HG02973 (cell line): ENCODE results near the gene ZCCHC7.
"Not testable (repeated sequence)": the region's sequence is repeated elsewhere in the genome, so short reads cannot be mapped to it uniquely, and the experiment has no call there.

ENCODE experiments used
- ATAC-seq: cut with Tn5 transposase; IDR thresholded peaks from one replicate; pipeline ENCODE4 v1.9.1; 2021; ENCODE audit warnings: moderate library complexity; ENCODE audit not compliant: unreplicated experiment

ZCCHC7 gene

GRCh38 chr9:37390759-37391158 lies 270.4 kb downstream of the ZCCHC7 start:
- peak; percentile 88 for ATAC-seq

- ATAC-seq, result no peak
Observed at GRCh38 chr9:37392272-37392671, 271.9 kb downstream of the ZCCHC7 start.

- no peak for ATAC-seq
Observed at GRCh38 chr9:37395229-37395628, 274.9 kb downstream of the ZCCHC7 start.

- ATAC-seq, result no peak
Observed at GRCh38 chr9:37395663-37396062, 275.3 kb downstream of the ZCCHC7 start.

- not testable (repeated sequence) for ATAC-seq
Observed at GRCh38 chr9:37397948-37398347, 277.6 kb downstream of the ZCCHC7 start.

GRCh38 chr9:37398464-37399025 lies 278.2 kb downstream of the ZCCHC7 start:
- ATAC-seq, result no peak

- ATAC-seq, result no peak
Observed at GRCh38 chr9:37399336-37399735, 279.0 kb downstream of the ZCCHC7 start.

GRCh38 chr9:37404590-37404989 lies 284.2 kb downstream of the ZCCHC7 start:
- no peak for ATAC-seq

GRCh38 chr9:37405350-37405749 lies 285.0 kb downstream of the ZCCHC7 start:
- no peak for ATAC-seq

GRCh38 chr9:37405764-37406380 lies 285.5 kb downstream of the ZCCHC7 start:
- no peak for ATAC-seq

GRCh38 chr9:37406603-37407401 lies 286.4 kb downstream of the ZCCHC7 start:
- no peak for ATAC-seq

- no peak for ATAC-seq
Observed at GRCh38 chr9:37407468-37407867, 287.1 kb downstream of the ZCCHC7 start.
